HT-29 (cell line): ENCODE measurements around the gene SYCP1. TPM values are rescaled to one million over a fixed set of nuclear protein-coding genes. Genes with fewer than 3 reads are reported as not detected.
"Not testable (repeated sequence)": the region's sequence is repeated elsewhere in the genome, so short reads cannot be mapped to it uniquely, and the experiment has no call there.

Experiments
- DNase-seq: peaks from one replicate; pipeline ENCODE4 v3.0.0-alpha.2; 2015; ENCODE audit warnings: low spot score
- total RNA-seq: library from RNA; depleted of rRNA; stranded (reverse); fragments of >200 nt; shearing (Covaris generic); gene quantifications from 2 replicates; pipeline ENCODE4 v1.2.3, GENCODE V29; 2014

SYCP1 gene
- total RNA-seq, 1 experiment from 2014 or later: not detected

DNA sequence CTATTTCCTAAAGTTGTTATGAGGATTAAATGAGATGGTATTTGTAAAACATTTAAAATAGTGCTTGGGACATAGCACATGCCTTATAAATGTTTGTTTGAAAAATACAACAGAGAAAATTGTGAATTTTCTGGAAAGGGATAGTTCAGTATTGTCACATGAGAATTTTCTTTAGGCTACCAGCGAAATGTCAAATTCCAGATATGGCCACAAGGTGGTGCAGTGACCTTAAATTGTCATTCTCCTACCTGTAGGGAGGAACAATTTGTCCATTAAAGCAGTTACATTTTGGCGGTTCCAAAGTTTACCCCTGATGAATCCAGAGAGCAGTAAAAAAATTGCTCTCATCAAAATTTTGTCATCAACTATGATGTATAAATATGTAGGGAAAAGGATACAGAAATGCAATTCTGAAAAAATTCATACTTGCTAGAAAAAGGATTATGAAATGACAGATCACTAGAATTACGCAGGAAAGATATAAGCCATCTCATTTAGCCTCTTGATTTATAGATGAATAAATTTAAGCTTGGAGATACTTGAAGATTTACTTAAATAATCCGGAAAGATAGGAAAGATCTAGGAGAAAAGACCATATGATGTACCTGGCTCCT lies 124.7 kb downstream of the SYCP1 start:
- peak; percentile 83 for DNase-seq

DNA sequence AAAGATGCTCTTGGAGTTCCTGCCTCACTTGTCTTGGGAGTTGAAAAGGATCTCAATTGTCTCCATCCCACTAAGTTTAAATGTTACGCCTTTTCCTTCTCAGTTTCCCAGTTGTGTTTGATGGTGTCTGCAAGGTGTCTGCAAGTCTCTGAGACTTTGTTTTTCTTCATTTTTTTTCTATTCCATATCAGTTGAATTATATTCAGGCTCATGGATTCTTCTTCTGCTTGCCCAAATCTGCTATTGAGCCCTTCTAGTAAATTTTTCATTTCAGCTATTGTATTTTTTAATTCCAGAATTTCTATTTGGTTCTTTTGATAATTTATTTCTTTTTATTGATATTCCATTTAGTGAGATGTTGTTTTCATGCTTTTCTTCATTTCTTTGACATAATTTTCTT lies 127.6 kb downstream of the SYCP1 start:
- DNase-seq: no peak

DNA sequence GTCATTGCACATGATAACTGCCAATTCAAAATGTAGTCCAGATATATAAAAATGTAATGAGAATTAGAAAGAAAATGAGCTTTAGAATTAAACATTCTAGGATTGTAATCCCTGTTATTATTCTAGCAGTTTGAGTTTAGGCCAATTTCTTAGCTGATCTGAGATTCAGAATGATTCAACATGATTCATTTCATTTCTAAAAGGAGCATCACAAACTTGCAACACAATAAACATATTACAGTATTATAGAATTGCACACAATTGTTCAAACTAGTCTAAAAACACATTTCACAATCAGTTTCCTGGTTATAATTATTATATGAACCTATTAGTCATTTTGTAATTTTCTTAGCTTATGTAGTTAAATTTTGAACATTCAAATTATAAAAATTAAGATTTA lies 131.6 kb downstream of the SYCP1 start:
- no peak for DNase-seq

DNA sequence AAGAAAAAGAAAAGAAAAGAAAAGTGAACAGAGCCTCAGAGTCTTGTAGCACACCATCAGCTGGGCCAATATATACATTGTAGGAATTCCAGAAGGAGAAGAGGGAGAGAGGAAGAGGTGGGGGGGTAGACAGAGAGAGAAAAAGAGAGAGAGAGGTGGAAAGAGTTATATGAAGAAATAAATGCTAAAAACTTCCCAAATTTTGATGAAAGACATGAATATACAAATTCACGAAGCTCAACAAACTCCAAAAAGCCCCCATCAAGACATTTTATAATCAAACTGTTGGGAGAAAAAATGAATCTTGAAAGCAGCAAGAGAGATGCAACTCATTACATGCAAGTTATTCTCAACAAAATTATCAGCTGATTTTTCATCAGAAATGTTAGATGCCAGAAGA lies 133.4 kb downstream of the SYCP1 start:
- no peak for DNase-seq

DNA sequence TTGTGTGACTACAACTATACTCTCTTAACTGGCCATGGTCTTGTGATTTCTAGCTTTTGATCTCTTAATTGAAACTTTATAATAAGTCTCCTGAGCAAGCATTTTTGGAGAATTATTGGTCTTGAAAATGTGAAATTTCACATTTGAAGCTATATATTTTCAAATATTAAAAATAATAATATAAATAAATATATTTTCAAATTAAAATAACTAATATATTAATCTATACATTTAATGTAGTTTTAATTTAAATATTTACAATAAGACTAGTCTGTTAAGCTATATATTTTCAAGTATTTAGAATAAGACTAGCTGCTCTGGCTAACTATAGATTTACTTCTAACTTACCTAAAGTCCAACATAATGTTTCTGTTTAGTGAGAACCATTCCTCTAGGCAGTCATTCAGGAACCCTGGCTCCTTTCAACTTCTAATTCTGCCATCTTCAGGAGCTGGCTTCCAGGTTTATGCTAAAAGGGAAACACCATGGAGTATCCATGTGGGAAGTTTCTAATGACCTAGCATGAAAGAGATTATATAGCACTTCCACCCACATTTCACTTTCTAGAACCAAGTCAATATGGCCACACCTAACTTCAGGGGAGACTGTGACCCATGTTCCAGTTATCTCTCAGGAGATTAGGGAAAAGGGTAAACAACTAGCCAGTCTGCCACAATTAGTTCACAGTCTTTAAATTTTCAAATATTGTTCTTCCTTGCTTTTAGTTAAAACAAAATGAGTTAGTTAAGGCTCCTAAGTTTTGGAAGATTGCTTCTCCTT lies 143.0 kb downstream of the SYCP1 start:
- no peak for DNase-seq

DNA sequence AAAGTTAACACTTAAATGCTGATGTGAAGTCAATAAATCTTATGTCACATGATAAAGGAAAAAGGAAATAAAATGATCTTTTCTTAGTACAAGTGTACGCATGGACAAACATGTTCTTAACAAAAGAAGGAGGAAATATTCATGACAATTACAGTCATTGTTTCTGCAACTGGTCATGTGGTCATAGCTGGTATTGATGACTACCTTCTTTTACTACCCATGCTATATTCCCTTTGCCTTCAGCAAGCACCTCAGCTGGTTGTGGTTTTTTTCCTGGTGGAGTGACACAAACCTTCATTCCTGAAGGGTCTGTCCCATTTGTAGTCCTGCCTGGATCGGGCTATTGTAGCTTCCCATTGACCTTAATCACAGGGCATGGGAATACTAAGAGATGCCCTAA lies 151.5 kb downstream of the SYCP1 start:
- DNase-seq: no peak

DNA sequence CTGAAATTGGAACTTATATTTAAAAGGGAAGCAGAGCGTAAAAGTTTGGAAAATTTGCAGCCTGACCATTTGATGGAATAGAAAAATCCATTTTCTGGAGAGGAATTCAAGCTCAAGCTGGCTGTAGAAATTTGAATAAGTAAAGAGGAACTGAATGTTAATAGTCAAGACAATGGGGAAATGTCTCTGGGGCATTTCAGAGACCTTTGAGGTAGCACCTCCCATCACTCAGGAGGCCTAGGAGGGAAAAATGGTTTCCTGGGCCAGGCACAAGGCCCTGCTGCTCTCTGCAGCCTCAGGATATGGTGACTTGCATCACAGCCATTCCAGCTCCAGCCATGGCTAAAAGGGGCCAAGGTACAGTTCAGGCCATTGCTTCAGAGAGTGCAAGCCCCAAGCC lies 157.3 kb downstream of the SYCP1 start:
- no peak for DNase-seq

DNA sequence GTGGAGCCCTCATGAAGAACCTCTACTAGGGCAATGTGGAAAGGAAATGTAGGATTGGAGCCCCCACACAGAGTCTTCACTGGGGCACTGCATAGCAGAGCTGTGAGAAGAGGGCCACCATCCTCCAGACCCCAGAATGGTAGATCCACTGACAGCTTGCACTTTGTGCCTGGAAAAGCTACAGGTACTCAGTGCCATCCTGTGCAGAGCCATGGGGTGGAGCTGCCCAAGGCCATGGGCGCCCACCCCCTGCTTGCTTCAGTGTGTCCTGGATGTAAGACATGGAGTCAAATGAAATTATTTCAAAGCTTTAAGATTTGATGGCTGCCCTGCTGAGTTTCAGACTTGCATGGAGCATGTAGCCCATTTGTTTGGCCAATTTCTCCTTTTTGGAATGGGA lies 157.8 kb downstream of the SYCP1 start:
- DNase-seq: no peak

DNA sequence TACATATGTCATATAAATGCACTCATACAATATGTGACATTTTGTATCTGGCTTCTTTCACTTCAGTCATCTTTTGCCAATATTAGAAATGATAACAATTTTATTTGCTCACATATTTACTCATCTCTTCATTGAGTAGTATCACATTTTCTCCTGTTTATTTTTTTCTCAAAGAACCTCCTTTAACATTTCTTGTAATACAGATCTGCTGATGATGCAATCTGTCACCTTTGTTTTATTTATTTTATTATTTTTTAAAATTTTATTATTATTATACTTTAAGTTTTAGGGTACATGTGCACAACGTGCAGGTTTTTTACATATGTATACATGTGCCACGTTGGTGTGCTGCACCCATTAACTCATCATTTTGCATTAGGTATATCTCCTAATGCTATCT lies 159.1 kb downstream of the SYCP1 start:
- no peak for DNase-seq

DNA sequence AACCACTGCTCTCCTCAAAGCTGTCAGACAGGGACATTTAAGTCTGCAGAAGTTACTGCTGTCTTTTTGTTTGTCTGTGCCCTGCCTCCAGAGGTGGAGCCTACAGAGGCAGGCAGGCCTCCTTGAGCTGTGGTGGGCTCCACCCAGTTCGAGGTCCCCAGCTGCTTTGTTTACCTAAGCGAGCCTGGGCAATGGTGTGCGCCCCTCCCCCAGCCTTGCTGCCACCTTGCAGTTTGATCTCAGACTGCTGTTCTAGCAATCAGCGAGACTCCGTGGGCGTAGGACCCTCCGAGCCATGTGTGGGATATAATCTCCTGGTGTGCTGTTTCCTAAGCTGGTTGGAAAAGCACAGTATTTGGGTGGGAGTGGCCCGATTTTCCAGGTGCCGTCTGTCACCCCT lies 164.9 kb downstream of the SYCP1 start:
- DNase-seq: not testable (repeated sequence)

DNA sequence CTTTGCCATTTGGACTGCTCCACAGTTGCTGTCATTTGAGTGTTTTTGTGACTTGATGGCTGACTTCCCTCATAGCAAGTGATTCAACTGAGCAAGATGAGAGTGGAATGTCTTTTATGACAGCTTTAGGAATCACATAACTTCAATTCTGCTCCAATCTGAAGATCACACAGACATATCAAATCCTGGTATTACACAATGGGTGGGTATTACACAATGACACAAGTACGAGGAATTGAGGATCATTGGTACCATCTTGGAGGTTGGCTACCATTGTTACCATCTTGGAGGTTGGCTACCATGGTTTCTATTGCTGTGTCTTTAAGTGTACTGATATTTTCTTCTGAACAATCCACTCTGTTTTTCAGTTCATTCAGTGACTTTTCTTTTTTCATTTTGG lies 166.5 kb downstream of the SYCP1 start:
- DNase-seq: no peak

DNA sequence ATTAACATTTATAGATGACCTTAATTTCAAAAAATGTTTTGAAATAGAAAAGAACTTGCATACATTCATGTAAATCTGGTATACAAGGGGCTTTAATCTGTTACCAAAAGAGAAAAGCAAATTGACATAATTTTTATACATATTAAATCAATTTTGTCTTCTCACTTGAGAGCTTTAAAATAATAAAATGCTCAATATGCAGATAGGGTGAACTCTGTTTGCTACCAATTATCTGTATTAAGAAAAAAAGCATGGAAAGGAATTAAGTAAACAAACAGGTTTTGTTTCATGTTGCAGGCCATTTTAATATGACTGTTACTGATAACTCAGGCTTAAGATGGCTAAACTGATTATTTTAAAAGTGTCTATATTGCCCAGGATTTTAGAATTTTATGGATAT lies 168.9 kb downstream of the SYCP1 start:
- DNase-seq: no peak

DNA sequence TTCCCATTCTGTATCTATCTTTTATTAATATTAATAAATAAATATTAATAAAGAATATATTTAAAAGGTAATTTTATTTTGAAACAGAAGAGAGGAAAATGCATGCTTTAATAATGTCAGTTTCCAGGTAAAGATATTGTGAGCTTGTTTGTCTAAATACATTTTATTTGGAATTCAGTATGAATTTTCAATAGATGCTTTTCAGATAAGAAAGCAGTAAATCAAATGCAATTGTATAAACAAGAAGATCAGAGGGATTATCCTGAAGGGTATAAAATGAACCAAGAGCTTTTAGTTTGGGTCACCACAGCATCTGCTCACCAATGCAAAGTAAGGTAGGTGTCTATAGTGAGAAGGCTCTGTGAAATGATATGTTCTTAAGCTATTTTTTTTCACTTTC lies 174.9 kb downstream of the SYCP1 start, which contains the start of gene TSHB:
Gene TSHB (plus strand): TSS at position 301 of the 400 bp plus-strand sequence. CDS start 3,537 bp downstream, outside the sequence.
- DNase-seq: no peak

DNA sequence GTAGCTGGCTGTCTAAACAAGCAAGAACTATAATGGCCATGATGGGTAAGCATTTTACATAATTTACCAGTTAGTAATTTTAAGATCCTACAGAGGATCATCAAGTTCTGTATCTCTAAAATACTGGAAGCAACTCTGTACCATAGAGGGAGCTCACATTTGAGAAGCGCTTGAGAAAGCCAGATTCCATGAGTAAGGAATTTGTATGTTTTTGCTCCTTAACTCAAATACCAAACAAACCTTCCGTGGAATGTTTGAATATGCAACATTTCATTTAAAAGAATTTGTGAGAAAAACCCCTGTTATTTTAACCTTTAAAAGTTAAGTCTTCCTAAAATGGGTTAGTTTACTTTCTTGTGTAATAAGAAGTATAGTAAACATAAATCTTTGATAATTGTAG lies 176.9 kb downstream of the SYCP1 start:
- DNase-seq: no peak

DNA sequence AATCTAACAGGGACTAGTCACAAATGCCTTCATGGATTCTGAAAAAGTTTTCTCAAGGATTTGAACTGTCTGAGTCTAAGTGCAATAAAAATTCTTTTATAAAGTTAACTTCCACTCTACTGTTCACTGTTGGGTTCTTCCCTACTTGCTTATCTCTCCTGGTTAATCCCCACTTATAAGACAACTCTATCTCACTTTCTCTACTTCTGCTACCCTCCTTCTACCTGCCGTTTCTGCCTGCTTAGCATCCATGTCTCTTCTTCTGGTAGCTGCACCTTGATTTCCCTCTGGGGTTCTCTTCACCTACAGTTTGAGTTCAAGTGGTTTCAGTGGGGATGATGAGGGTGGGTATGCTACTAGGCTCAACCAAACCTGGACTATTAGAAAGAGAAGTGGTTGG lies 181.0 kb downstream of the SYCP1 start:
- DNase-seq: no peak

DNA sequence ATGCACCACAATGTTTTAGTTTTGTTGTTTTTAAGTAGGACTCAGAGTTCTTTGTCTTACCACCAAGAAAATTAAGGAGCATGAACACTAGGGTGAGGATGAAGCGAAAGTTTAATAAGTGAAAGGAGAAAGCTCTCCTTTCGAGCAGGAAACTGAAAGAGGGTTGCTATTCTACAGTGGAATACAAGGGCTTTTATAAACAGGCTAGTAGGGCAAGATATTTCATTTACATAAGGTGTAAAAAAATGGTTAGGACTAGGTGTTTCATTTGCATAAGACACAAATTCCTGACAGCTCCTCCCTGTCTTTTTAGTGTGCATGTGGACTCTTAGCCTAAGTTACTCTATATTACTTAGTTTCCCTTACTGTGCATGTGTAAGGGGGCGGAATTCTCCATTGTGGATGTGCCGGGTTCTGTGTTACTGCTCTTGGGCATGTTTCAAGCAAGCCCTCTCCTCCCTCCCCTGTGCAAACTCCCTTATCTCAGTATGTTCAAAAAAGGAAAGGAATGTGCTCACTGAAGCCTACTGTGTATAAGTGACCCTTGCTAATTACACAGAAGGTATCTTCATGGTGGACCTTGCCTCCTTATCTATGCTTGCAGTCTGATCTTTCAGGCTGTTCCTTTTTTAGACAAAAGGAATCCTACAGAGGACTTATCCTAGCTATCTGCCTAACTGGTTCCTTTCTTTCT lies 182.3 kb downstream of the SYCP1 start:
- DNase-seq: no peak

DNA sequence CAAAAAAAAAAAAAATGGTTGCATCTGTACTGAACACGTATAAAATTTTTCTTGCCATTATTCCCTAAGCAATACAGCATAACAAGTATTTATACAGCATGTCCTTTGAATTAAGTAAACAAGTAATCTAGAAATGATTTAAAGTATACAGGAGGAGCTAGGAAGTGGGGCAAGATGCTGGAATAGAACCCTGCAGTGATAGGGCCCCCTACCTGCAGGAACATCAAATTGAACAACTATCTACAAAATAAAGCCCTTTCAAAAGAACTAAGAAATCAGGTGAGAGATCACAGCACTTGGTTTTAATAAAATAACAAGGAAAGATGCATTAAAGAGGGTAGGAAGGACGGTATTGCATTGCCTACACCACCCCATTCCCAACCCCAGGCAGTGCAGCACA lies 185.8 kb downstream of the SYCP1 start:
- no peak for DNase-seq

DNA sequence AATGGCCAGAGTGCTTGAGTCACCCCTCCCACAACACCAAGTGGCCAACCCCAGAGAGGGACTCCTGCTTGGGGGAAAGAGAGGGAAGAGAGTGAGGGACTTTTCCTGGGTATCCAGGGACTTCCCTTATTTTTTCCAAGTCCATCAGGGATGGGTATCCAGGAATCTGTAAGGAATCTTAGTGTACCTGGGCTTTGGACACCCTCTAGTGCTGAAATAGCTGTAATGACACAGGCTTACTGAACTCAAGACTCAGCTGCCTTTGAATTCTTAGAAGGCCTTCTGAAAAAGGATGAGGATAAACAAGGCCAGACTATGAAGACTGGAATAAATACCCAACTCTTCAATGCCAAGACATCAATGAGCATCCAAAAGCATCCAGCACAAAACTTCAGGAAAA lies 187.0 kb downstream of the SYCP1 start:
- peak; percentile 57 for DNase-seq
